HG03095 (cell line): ENCODE data around the gene WDR7.
"Not testable (repeated sequence)": the region's sequence is repeated elsewhere in the genome, so short reads cannot be mapped to it uniquely, and the experiment has no call there.

Experiments
- ATAC-seq: cut with Tn5 transposase; IDR thresholded peaks from one replicate; pipeline ENCODE4 v1.9.1; 2021; ENCODE audit warnings: moderate library complexity; ENCODE audit not compliant: unreplicated experiment

Gene WDR7

GRCh38 chr18:56652802-56653201 lies 1.6 kb downstream of the WDR7 start:
- ATAC-seq = no peak

DNA sequence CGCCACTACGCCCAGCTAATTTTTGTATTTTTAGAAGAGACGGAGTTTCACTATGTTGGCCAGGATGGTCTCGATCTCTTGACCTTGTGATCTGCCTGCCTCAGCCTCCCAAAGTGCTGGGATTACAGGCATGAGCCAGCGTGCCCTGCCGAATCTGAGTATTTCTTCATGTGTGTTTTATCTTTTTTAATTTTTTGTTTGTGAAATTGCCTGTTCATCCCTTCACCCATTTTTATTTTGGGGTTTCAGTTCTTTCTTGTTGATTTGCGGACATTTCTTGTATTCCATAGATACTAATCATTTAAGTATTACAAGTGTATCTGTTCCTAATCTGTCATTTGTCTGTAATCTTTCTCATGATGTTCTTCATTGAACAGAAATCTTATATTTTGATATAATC lies 3.1 kb downstream of the WDR7 start:
- not testable (repeated sequence) for ATAC-seq

DNA sequence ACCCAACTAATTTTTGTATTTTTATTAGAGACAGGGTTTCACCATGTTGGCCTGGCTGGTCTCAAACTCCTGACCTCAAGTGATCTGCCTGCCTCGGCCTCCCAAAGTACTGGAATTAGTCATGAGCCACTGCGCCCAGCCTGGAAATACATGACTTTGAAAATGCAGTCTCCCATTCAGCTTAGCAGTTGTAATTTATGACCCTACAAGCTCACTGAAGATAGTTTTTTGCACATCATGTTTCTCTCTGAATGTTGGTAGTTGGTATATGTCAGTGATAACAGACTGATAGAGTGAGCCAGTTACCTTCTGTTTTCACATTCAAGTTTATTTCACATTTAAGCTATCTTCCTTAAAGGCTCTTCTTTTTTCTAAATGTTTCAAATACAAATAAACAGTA lies 7.1 kb downstream of the WDR7 start:
- no peak for ATAC-seq

DNA sequence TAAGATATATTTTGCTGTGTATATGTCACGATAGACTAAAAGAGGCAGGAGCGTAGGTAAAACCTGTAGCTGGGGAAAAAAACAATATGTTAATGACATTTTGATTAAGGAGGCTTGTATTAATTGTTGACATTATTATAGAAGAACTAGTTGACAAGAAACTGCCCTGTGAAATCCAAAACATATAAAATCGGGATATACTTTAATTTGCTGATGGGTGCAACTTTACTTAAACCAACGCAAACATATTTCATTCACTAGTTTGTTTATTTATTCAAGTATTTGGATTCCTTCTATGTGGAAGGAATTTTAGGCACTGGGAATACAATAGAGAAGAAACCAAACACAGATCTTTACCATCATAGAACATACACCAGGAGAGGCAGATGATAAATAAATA lies 8.0 kb downstream of the WDR7 start:
- ATAC-seq = no peak

DNA sequence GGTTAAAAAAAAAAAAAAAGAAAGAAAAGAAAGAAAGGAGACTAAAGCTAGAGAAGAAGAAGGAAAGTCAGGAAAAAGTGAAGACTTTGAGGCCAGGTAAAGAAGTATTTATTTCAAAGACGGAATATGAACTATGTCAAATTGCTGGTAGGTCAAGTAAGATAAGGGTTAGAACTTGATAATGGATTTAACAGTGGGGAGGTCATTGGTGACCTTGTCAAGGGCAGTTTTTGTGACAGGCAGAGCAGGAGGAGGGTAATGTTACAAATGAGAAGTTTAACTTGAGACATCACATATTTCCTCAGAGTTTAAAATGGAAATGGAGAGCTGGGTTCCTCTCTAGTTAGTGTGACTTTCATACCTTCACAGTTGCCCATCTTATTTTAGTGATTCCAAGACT lies 9.5 kb downstream of the WDR7 start:
- ATAC-seq = no peak

- ATAC-seq = no peak
These were observed 10.4 kb downstream of the WDR7 start for GRCh38 chr18:56661360-56662062.

GRCh38 chr18:56662063-56662408 lies 10.9 kb downstream of the WDR7 start:
- ATAC-seq = no peak

DNA sequence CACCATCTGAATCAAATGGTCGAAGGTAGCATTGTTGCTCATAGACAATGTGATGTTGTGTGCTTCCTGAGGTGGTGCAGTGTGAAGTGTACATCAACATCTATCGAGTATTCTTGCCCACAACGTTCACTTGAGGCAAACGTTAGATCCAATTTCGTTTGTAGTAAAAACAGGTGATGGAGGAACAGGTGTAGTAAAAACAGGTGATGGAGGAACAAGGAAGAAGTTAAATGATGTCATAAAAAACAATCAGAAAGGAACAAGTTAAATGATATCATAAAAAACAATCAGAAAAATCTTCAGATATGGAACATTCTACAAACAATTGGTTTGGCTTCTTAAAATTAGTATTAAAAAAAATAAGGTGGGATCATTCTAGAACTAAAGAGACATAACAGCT lies 11.3 kb downstream of the WDR7 start:
- ATAC-seq = no peak

GRCh38 chr18:56662902-56663301 lies 11.7 kb downstream of the WDR7 start:
- no peak for ATAC-seq

- no peak for ATAC-seq
These were observed 21.2 kb downstream of the WDR7 start for GRCh38 chr18:56672391-56672790.

- ATAC-seq = no peak
These were observed 21.8 kb downstream of the WDR7 start for GRCh38 chr18:56672981-56673380.

DNA sequence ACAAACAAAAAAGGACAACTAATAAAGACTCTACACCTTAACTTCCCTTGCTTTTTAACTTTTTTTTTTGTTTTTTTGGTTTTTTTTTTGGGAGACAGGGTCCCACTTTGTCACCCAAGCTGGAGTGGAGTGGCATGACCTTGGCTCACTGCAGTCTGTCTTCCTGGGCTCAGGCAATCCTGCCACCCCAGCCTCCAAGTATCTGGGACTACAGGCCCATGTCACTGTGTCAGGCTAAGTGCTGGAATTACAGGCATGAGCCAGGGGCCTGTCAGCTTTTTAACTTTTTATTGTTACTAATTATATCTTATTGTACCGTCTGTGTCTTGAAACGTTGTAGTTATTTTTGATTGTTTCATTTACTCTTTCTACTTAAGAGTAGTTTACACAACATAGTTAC lies 25.5 kb downstream of the WDR7 start:
- no peak for ATAC-seq

GRCh38 chr18:56678836-56679565 lies 27.8 kb downstream of the WDR7 start:
- ATAC-seq = no peak

DNA sequence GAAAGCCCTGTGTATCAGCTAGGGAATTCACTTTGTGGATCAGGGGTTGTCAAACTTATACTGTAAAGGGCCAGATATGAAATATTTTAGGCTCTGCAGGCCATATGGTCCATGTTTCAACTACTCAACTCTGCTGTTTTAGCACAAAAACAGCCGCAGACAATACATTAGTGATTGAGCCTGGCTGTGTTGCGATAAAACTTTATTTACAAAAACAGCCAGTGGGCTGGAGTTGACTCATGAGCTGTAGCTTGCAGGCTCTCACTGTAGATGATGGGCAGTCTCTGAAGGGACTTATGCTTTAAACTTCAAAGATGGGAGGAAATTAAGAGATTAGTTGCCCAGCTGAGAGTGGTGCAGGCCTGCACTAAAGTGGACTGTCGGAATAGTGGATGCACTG lies 33.1 kb downstream of the WDR7 start:
- no peak for ATAC-seq

- no peak for ATAC-seq
These were observed 40.4 kb downstream of the WDR7 start for GRCh38 chr18:56691530-56691929.

GRCh38 chr18:56696966-56697365 lies 45.8 kb downstream of the WDR7 start:
- no peak for ATAC-seq

DNA sequence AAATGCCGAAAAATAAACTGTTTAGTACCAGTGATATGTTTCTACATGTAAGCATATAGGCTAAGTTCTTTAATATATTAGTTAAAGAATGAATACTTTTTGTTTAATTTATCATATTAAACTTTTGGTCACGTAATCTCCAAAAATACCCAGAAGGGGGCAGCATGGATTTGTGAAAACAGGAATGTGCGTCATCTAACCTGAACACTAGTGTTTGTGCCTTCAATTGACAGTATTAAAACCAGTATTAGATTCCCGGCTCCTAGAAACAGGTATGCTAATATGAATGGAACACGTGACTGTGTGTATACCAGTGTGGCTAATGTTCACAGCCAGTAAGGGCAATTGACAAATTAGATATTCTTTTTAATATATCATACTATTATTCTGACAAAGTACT lies 51.8 kb downstream of the WDR7 start:
- ATAC-seq = no peak

DNA sequence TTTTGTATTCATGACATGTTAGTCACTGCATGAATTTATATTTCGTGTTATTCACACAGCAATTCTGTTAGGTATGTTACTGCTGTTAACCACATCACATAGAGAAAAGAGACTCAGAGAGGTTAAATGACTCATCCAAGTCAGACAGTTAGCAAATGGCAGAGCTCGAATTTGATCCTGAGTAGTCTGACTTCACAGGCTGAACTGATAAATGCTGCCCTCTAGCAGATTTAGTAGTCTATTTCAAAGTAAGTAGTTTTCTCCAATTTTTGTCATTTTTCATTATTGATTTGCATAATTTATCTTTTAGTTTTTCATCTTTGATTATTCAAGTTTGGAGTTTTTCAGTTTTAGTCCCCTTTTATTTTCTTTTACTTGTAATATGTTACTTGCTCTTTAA lies 58.3 kb downstream of the WDR7 start:
- ATAC-seq = peak; percentile 98

GRCh38 chr18:56711708-56712445 lies 60.7 kb downstream of the WDR7 start:
- no peak for ATAC-seq

- no peak for ATAC-seq
These were observed 61.6 kb downstream of the WDR7 start for GRCh38 chr18:56712761-56713160.

- no peak for ATAC-seq
These were observed 64.0 kb downstream of the WDR7 start for GRCh38 chr18:56715121-56715520.

- ATAC-seq = no peak
These were observed 65.6 kb downstream of the WDR7 start for GRCh38 chr18:56716692-56717146.
